ENCODE measurements around the gene MPPED1.

GRCh38 chr22:43470253-43470652 is 58.4 kb downstream of the MPPED1 start:
- no peak for TF ChIP-seq CTCF (conservative IDR thresholded peaks at IDR 0.05; ENCODE audit: low read depth, low read length)
- TF ChIP-seq EZH2 (IDR thresholded peaks at IDR 0.05; ENCODE audit: borderline replicate concordance, low read depth, low read length, poor library complexity, severe bottlenecking): no peak

All from A673 (cell line).